GM18517 (cell line): ENCODE data around the gene CIAO3.
"Not testable (repeated sequence)": the region's sequence is repeated elsewhere in the genome, so short reads cannot be mapped to it uniquely, and the experiment has no call there.

ENCODE experiments used
- ATAC-seq: cut with Tn5 transposase; IDR thresholded peaks from one replicate; pipeline ENCODE4 v1.9.1; 2021; ENCODE audit warnings: mild to moderate bottlenecking, moderate library complexity; ENCODE audit not compliant: unreplicated experiment

Gene CIAO3

GRCh38 chr16:760545-761343 lies 19.9 kb upstream of the CIAO3 start, which contains the start of gene MSLN:
MSLN (plus strand) TSS chr16:760734; CDS start chr16:762681, 1,947 bp downstream.
- ATAC-seq: no peak

GRCh38 chr16:760065-760464 lies 19.3 kb upstream of the CIAO3 start:
- ATAC-seq: no peak

GRCh38 chr16:759110-759910 lies 18.5 kb upstream of the CIAO3 start:
- ATAC-seq: no peak

- ATAC-seq: no peak
Observed at GRCh38 chr16:756428-756827, 15.6 kb upstream of the CIAO3 start.

GRCh38 chr16:754656-755055 lies 13.9 kb upstream of the CIAO3 start:
- no peak for ATAC-seq

GRCh38 chr16:754121-754607 lies 13.4 kb upstream of the CIAO3 start:
- not testable (repeated sequence) for ATAC-seq

- no peak for ATAC-seq
Observed at GRCh38 chr16:752007-752312, 11.2 kb upstream of the CIAO3 start.

GRCh38 chr16:751152-752006 lies 10.6 kb upstream of the CIAO3 start:
- no peak for ATAC-seq

- ATAC-seq: no peak
Observed at GRCh38 chr16:750485-750884, 9.7 kb upstream of the CIAO3 start.

- no peak for ATAC-seq
Observed at GRCh38 chr16:749010-749409, 8.2 kb upstream of the CIAO3 start.

- ATAC-seq: no peak
Observed at GRCh38 chr16:747978-748746, 7.4 kb upstream of the CIAO3 start.

- no peak for ATAC-seq
Observed at GRCh38 chr16:746637-747036, 5.8 kb upstream of the CIAO3 start.

- ATAC-seq: no peak
Observed at GRCh38 chr16:745739-746138, 4.9 kb upstream of the CIAO3 start.

GRCh38 chr16:743794-744500 lies 3.1 kb upstream of the CIAO3 start:
- ATAC-seq: no peak

- not testable (repeated sequence) for ATAC-seq
Observed at GRCh38 chr16:742894-743293, 2.1 kb upstream of the CIAO3 start.

- ATAC-seq: no peak
Observed at GRCh38 chr16:741986-742629, 1.3 kb upstream of the CIAO3 start.

GRCh38 chr16:740459-740763 lies 386 bp downstream of the CIAO3 start:
- ATAC-seq: no peak

- ATAC-seq: no peak
Observed at GRCh38 chr16:739560-740458, 988 bp downstream of the CIAO3 start.
